ENCODE results near the gene DMRTA1.
"Not testable (repeated sequence)": the region's sequence is repeated elsewhere in the genome, so short reads cannot be mapped to it uniquely, and the experiment has no call there.

The DMRTA1 gene

GRCh38 chr9:22463205-22463604 lies 16.6 kb downstream of the DMRTA1 start:
- no peak for DNase-seq

GRCh38 chr9:22469928-22470544 lies 23.4 kb downstream of the DMRTA1 start:
- no peak for DNase-seq

GRCh38 chr9:22481566-22481965 lies 34.9 kb downstream of the DMRTA1 start:
- no peak for DNase-seq

- no peak for DNase-seq
Measured at GRCh38 chr9:22483528-22484070, 37.0 kb downstream of the DMRTA1 start.

- not testable (repeated sequence) for DNase-seq
Measured at GRCh38 chr9:22496197-22496596, 49.6 kb downstream of the DMRTA1 start.

Data from T-helper 9 cell (primary cell).